HG03196 (cell line): ENCODE data around the gene ZFYVE21.

Experiments used
- ATAC-seq: cut with Tn5 transposase; IDR thresholded peaks from one replicate; pipeline ENCODE4 v1.9.1; 2021; ENCODE audit not compliant: unreplicated experiment

The ZFYVE21 gene

DNA sequence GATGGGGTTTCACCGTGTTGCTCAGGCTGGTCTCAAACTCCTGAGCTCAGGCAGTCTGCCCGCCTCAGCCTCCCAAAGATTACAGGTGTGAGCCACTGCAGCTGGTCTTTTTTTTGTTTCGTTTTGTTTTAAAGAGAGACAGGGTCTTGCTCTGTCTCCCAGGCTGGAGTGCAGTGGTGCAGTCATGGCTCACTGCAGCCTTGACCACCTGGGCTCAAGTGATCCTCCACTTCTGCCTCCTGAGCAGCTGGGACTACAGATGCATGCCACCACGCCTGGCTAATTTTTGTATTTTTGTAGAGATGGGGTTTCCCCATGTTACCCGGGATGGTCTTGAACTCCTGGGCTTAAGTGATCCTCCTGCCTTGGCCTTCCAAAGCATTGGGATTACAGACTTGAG is 24.0 kb upstream of the ZFYVE21 start:
- peak; percentile 62 for ATAC-seq

DNA sequence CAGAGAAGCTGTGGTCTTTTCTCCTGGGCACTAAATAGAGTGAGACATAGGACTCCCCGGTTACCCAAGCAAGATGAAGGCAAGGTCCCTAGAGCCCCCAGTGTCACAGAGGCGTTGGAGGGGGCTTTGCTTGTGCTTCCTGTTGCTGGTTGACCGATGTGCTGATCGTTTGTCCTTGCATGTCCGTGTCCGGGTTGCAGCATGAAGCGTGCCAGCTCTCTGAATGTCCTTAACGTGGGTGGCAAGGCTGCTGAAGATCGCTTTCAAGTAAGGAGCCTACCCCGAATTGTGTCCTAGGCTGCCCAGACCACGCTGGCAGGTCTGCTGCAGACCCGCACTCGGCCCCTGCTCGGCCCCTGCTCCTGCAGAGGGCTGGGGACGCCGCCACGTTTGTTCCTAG is 23.5 kb upstream of the ZFYVE21 start:
- peak; percentile 33 for ATAC-seq

DNA sequence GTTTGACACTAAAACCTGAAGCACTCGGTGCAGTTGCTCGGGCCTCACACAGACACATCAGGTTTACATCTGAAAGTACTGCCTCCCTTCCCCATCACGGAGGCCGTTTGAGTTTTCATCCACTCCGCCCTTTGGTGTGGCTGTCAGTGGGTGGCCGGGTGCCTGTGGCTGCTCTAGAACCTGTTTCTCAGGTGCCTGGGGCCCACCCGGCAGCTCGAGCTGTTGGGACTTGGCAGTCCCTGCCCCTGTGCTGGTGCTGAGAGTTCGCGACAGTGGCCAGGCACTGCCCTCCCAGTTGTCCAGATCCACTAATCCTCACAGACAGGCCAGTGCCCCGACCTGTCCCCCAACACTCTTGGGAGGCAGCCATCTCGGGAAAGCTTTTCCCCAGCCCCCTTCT is 22.7 kb upstream of the ZFYVE21 start:
- ATAC-seq = no peak

DNA sequence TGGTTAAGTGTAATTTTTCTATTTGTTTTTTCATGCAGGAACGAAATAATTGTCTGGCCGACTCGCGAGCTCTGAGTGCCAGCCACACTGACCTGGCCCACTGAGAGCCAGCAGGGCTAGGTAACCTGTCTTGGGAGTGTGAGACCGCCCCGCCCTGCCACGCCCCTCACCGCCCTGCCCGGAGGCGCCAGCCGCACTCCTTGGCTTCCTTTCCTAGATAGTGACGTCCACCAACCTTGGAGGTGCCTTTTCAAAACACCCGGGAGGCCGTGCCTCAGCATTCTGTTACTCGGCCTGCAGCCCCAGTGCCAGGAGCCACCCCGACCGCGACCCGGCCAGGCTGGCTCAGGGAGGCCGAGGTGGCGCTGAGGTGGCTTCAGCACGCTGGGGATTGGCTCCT is 22.1 kb upstream of the ZFYVE21 start:
- ATAC-seq = no peak

DNA sequence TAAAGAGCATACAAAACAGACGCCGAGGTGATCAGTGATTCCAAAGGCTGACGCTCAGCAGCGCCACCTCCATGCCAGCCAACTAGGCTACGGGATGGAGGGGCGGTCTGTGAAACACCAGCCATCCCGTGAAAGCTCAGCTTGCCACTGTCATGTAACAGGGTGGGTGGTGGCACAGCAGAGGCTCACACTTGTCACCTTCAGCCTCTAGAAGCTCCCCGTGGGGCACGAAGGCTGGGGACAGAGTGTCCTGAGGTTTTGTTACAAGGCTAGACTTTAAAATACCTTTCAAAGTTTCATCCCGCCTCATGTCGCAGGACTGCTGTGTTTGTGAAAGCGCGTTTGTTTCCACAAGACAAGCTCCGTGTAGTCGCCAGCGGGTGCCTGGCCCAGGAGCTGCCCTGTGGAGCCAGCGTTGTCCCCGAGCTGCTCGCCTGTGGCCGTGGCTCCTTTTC is 21.0 kb upstream of the ZFYVE21 start:
- no peak for ATAC-seq

DNA sequence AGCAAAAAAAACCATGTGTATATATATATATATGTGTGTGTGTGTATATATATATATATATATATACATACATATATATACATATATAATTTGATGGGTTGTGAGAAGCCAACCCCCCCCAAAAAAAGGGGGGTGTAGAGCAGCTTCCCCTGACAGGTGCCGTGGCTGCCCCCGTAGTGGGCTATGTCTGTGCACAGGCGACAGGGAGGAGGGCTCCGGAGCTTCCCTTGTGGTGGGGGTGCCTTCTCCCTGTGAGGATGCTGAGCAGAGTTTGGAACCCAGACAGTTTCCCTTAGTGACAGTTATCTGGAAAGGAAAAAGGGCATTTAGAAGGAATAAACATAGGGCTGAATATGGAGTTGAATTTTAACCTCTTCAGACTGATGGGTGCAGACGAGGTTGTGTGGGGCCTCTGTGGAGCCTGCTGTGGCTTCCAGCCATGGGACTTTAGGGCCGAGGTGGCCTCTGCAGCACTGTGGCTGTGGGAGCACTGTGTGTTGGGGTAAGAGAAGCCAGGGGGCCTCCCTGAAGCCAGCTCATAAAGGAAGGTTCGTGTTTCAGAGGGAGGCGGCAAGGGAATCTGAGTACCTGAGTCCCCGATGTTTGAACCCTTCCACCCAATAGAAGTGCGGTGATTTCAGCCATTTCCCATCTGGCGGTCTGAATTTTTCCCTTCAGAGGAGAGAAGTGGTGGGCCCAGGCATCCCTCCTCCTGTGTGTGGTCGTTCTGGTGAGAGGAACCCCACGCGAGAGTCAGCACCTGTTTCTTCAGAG is 20.1 kb upstream of the ZFYVE21 start:
- no peak for ATAC-seq

DNA sequence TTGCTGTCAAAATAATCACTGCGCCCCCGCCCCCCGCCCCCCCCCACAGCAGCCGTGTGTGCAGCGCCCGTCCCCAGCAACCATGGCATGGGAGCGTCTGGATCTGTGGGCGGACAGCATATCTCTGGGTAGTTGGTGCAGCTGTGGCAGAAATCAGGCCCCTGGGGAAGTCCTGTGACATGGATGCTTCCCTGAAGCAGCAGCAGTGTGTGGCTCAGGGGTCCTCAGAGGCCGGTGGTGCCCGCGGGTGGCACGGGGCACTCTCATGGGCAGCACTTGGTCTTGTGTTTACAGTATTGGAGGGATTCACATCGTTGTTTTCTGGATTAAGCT is 19.6 kb upstream of the ZFYVE21 start:
- no peak for ATAC-seq

DNA sequence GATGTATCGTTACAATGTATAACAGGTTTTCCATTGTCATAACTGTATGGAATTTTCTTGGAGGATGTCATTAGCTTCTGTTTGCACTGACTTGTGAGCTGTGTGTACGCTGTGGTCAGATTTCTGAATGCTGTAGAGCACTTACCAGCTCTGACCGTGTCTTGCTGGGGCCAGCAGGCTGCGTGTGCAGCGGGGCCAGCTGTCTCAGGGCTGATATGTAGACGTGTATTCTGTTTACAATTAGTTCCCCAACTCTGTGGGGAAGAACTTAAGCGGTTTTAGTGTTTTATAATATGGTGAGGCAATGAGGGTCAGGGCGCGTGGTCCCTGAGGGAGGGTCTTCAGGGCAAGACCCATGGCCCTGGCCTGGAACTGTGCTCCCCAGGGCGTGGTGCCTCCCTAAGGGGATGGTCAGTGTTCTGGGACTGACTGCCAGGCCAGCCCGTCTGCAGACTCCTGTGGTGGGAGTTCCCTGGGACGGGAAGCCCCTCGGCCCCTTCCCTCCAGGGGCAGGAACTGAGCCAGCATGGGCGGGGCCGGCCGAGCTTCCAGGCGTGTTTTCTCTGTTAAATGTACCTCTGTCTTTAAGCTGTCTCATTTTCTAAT is 19.0 kb upstream of the ZFYVE21 start:
- ATAC-seq = no peak

DNA sequence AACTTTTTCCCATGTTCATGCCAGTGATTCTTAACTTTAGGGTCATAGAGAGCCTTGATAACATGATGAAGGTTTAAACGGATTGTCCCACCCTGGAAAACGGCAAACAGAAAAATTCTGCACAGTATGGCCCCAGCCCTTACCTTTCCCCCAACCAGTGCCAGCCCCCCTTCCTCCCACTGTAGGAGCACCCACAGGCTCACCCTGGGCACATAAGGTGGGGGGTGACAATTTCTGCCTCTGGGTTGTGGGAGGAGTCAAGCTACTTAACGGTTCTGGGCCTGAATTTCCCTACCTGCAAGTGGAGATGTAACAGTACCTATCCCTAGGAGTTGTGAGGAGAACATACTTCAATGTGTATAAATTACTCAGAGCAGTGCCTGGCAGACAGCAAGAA is 18.4 kb upstream of the ZFYVE21 start:
- no peak for ATAC-seq

DNA sequence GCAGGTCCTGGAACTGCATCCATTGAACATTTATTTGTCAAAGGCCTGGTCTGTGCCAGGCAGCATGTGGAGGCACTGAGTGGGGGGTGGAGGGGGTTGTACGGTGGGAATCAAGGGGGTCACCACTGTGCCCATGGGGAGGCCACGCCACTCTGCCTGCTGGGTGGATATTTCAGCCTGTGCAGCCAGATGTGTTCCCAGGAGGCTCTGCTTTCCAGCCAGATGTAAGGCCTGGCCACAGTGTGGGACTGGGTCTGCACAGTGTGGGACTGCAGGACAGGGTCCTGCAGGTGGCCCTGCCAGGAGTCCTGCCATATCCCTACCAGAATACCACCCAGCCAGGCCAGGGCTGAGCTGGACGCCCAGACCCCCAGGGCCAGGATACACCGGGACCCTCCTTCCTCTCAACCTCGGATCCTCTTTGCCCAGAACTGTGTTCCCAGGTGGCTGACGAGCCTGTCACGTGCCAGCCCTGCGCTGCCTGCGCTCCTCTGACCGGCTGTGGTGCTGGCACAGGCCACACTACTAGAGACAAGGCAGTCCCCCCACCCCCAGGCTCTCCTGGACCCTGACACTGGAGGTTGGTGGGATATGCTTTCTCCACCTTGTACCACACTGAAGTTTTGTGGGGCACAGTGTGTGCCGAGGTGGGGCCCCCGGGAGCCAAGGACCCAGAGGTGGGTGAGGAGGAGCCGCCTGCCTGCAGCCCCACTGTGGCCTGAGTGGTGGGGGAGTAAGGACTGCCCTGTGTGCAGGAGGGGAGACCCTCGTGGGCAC is 17.8 kb upstream of the ZFYVE21 start:
- no peak for ATAC-seq

DNA sequence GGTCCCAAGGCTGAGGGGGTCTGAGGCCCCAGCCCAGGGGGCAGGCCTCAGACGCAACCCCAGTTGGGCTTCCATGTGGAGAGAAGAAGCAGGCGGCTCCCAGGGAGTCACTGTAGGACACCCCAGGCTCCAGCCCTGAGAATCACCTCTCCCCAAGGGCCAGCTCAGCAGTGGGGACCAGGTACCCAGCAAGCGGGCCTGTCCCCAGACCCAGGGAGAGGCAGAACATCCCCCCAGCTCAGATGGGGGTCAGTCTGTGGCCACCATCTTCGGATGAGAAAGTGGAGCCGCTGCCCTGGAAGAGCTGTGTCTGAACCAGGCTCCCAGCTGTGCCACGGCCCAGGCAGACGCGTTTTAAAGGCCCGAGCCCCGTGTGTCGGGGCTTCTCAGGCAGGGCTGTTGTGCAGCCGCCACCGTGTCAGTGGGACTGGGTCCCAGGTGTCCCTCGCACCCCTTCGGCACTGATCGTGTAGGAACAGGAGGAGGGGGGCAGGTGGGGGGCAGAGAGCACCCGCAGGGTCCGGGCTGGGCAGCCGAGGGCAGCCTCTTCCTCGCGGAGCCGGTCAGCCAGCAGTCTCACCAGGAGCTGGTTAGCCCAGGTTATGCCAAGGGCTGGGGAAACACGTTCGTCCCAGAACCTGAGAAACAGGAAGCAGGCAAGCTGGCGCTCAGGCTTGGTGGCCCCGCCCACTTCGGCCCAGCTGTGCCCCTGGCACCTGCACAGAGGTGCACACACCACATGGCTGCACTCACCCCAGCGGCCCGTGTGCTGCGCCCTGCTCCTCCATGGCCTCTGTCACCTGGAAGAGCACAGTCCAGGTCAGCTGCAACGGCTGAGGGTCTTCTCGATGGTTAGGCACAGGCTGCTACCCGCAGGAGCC is 17.0 kb upstream of the ZFYVE21 start:
- no peak for ATAC-seq

DNA sequence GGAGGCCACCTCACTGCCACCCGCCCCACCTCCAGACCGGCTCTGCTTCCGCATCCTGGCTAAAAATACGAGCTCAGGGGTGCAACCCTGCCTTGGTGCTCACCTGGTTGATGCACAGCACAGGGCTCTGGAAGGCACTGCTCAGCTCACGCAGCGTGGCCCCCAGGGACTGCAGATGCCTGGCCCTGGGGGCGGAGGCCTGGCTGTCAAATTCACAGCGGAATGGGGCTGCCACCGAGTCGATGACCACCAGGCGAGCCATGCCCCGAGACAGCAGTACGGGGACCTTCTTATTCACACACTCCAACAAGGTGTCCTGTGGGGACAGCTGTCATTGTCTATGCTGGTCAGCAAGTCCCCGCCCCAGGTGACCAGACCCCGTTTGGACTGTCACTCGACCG is 16.3 kb upstream of the ZFYVE21 start:
- no peak for ATAC-seq

DNA sequence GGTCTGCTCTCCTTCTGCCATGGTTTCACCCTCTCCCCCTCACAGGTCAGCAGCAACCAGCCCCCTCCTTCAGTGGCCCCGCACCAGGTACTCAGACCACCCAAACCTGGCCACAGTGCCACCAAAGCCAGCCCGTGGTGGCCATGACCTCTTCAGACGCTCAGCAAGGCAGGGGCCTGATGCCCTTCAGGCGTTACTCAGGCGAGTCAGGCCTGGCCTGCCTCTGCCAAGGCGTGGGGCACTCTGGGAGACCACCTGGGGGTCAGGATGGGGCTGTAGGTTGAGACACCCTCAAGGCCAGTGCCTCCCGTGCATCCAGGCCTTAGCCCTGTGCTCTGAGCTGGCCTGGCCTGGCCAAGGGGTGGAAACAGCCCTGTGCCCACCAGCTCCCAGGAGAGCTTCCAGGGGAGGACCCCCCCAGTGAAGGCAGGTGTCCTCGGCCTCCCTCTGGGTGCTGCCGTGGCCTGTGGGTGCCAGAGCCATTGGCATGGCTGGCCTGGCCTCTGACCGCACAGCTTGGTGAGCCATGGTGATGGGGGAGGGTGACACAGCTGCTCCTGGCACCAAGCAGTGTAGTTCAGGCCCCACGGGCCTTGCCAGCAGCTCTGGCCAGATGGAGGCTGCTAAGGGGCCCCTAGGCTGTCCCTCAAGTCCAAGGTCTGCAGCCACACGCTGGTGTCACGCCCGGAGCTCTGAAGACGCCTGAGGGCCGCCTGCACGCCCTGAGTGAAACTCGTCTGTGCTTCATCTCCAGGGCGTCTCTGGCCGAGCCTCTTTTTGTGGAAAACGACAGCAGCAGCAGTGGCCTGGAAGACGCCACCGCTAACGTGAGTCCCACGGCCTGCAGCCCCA is 15.5 kb upstream of the ZFYVE21 start:
- no peak for ATAC-seq

DNA sequence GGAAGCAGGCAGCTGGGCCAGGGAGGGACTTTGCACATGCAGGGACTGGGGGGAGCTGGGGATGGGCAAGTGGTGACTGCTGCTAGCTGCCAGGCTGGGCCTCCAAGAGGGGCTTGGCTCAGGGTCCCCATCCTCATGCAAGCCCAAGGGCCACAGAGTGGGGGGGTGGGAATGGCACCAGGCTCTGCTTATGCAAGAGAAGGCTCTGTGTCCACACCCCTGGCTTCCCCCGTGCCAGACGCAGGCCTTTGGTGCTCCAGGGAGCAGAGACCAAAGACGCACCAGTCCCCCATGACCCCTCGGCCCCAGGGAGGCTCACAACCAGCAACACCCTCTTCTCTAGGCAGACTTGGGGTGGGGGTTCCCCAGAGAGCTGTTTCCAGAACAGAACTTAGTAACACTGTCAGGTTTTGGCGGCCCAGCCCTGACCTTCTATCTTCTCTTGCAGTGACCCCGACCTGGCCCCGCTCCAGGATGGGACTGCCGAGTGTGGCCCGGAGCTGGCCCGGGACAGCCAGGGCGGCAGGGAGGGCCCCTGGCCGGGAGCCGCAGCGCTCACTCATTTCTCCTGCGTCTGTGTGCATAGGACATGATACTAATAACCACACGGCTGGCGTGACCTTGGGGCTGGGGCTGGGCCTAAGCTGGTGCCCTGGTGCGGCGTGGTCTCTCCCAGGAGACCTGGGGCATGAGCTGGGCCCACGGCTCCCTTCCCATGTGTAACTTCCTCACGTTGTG is 14.7 kb upstream of the ZFYVE21 start:
- ATAC-seq = no peak

DNA sequence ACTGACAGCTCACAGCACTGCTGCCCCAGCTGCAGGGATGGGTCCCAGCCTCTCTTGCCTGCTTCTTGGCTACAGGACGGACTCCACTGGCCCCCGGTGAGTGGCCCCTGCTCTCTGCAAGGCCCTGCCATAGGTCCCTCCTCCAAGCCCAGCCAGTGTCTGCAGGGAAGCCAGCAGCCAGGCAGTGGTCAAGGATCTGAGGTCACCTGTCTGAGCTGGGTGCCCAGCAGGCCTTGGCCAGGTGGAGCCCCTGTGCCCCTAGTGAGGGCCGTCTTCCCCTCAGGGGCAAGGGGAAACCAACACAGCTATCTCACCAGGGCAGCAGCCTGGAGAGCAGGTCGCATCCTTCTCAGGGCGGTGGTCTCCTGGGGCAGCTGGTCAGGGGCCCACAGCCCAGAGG is 13.5 kb upstream of the ZFYVE21 start:
- ATAC-seq = no peak

DNA sequence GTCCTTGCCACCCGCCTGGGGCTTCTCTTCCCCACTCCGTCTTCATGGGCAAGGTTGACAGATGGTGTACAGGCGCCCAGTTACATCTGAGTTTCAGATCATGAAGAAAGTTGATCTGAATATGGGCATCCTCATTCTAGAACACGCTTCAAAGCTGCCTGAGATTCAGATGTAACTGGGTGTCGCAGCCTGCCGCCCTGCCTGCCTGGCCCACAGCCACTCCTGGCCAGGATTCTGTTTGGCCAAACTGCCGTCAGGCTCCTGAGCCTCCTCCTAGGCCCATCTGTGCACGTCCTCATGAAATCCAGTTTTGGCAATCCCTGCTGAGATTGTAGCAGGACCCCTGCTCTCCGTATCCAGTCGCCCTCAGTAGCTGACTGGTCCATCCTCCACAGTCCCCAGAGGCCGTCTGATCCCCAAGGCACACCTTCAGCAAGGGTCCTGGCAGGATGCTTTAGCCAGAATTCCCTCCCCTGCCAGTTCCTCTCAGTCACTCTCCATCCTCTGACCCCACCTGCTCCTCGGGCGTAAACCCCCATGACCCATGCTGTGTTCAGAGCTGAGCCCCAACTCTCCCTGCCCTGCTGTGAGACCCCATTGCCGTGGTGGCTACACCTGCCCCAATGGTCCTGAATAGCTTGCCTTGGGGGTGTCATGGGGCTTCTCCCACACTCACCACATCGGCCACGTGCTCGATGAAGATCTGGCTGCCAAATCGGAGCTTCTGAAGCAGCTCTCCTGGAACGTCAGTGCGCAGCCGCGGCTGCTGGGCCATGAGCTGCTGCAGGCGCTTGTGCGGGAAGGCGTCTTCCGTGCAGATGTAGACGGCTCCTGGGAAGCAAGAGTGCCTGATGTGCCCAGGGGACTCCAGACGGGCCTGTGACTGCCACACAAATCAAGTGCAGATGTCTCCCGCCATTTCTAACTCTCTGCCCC is 12.8 kb upstream of the ZFYVE21 start:
- ATAC-seq = no peak

DNA sequence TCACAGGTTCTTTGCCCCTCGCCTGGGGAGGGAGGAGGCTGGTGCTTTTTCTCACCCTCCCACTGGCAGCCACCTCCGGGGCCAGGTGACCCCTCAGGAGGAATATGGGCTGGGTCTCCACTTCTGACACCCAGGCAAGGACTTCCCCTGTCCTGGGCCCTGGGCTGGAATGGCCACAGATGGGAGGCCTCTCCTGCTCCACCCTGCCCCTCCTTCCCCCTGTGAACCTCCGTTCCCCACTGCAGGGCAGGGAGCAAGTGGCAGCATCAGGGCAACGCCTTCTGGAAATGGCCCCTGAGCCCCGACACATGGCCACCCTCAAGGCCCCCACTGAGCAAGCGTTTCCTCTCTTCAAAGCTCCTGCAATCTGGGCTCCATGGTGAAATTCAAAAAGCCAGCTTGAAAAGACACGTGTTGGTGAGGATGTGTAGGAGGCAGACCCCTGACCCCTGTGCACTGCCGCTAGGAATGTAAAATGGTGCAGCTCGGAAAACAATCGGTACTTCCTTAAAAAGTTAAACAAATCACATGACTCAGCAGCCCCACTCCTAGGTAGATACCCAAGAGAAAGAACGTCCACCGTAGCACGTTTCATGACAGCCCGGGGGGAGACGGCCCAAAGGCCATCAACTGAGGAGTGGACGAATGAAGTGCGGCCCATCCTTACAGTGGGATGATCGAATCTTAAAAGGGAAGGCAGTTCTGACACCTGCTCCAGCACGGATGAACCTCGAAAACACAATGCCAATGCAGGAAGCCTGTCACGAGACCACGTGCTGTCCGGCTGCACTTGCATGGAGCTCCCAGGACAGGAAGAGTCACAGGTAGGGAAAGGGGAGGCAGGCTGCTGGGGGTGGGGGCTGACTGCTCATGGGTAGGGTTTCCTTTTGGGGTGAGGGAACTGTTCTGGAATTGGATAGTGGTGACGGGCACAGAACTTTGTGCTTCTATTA is 11.9 kb upstream of the ZFYVE21 start:
- no peak for ATAC-seq
